GM12878 (cell line): Measurements from ENCODE around the gene IMMT.

Experiments used
- SMC3 ChIP-seq: IDR thresholded peaks from 2 replicates; pipeline ENCODE4 v1.6.1; 2011; ENCODE audit warnings: low read length, improper control_type of control experiment, borderline replicate concordance
- SUZ12 ChIP-seq: fragments of 200-600 bp; sonication (generic); IDR thresholded peaks from one replicate; pipeline ENCODE4 v1.6.1; 2018; ENCODE audit warnings: antibody characterized with exemption, mild to moderate bottlenecking; ENCODE audit not compliant: unreplicated experiment
- ZZZ3 ChIP-seq: IDR thresholded peaks from 2 replicates; pipeline ENCODE4 v1.6.1; 2011; ENCODE audit warnings: low read depth; ENCODE audit not compliant: control insufficient read depth, insufficient read length
- TF ChIP-seq, protein P1 (sequence below), 3 experiments: IDR thresholded peaks in 2 of 3; conservative IDR thresholded peaks in 1 of 3; 2 replicates each; pipeline ENCODE4 v1.5.1; 2011; ENCODE audit warnings: low read depth in 3 of 3, low read length in 3 of 3, mild to moderate bottlenecking in 3 of 3, control low read depth in 2 of 3, moderate library complexity in 2 of 3, inconsistent platforms in 1 of 3, mixed read lengths in 1 of 3; ENCODE audit not compliant: control insufficient read depth in 2 of 3, insufficient read depth in 1 of 3; ENCODE audit errors: extremely low read depth in 1 of 3

DNA sequence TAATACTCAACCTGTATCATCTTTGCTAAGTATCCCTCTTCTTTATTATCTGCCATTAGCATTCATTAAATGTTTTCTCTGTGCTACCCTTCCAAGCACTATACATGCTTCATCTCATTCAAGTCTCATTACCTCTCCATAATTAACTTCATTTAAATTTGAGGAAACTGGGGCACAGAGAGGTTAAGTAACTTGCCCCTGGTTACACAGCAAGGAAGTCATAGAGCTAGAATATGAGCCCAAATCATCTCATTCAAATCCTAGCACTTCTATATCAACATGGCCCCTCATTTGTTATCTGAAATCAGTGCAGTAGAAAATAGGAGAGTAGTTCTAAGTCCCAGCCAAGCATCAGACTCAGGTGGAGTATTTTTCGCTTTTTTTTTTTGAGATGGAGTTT lies 8.4 kb upstream of the IMMT start:
- TF ChIP-seq SMC3 (no peak), ZZZ3 (no peak), SUZ12 (no peak)
- TF ChIP-seq, protein P1, sequence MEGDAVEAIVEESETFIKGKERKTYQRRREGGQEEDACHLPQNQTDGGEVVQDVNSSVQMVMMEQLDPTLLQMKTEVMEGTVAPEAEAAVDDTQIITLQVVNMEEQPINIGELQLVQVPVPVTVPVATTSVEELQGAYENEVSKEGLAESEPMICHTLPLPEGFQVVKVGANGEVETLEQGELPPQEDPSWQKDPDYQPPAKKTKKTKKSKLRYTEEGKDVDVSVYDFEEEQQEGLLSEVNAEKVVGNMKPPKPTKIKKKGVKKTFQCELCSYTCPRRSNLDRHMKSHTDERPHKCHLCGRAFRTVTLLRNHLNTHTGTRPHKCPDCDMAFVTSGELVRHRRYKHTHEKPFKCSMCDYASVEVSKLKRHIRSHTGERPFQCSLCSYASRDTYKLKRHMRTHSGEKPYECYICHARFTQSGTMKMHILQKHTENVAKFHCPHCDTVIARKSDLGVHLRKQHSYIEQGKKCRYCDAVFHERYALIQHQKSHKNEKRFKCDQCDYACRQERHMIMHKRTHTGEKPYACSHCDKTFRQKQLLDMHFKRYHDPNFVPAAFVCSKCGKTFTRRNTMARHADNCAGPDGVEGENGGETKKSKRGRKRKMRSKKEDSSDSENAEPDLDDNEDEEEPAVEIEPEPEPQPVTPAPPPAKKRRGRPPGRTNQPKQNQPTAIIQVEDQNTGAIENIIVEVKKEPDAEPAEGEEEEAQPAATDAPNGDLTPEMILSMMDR (IDR thresholded peaks at IDR 0.05 in 2 of 3, conservative IDR thresholded peaks at IDR 0.05 in 1 of 3; ENCODE audit: control insufficient read depth in 2 of 3, extremely low read depth in 1 of 3, insufficient read depth in 1 of 3, low read depth in 3 of 3, low read length in 3 of 3) = no peak
